Subcutaneous abdominal adipose tissue (tissue), 5 donors: ENCODE data around the gene KCTD18.

Experiments used
- H3K27ac ChIP-seq: one replicate; pipeline ENCODE4 v1.7.0; 2013; ENCODE audit warnings: low read depth, mild to moderate bottlenecking, inconsistent platforms, low read length, moderate library complexity
- H3K27me3 ChIP-seq, 5 donors: one replicate each; pipeline ENCODE4 v1.7.0; 2013; ENCODE audit warnings: low read length in 5 of 5, inconsistent platforms in 1 of 5; ENCODE audit not compliant: control insufficient read depth in 5 of 5, insufficient read depth in 4 of 5
- H3K36me3 ChIP-seq, 5 donors: one replicate each; pipeline ENCODE4 v1.7.0; 2013; ENCODE audit warnings: low read length in 5 of 5; ENCODE audit not compliant: control insufficient read depth in 5 of 5, insufficient read depth in 5 of 5
- H3K4me1 ChIP-seq, 5 donors: one replicate each; pipeline ENCODE4 v1.7.0; 2013; ENCODE audit warnings: low read length in 5 of 5, mild to moderate bottlenecking in 3 of 5, moderate library complexity in 1 of 5; ENCODE audit not compliant: control insufficient read depth in 5 of 5, insufficient read depth in 5 of 5
- H3K4me3 ChIP-seq, 5 donors: one replicate each; pipeline ENCODE4 v1.7.0; 2013; ENCODE audit warnings: low read length in 5 of 5, low read depth in 1 of 5
- H3K9ac ChIP-seq, 5 donors: one replicate each; pipeline ENCODE4 v1.7.0; 2013; ENCODE audit warnings: low read length in 5 of 5, mild to moderate bottlenecking in 4 of 5, moderate library complexity in 3 of 5
- H3K9me3 ChIP-seq, 5 donors: one replicate each; pipeline ENCODE4 v1.7.0; 2013; ENCODE audit warnings: low read length in 5 of 5; ENCODE audit not compliant: control insufficient read depth in 5 of 5
- donor health status: healthy.
- donor health status: healthy.
- donor health status: healthy.
- donor health status: healthy.
- donor health status: healthy.

Gene KCTD18

DNA sequence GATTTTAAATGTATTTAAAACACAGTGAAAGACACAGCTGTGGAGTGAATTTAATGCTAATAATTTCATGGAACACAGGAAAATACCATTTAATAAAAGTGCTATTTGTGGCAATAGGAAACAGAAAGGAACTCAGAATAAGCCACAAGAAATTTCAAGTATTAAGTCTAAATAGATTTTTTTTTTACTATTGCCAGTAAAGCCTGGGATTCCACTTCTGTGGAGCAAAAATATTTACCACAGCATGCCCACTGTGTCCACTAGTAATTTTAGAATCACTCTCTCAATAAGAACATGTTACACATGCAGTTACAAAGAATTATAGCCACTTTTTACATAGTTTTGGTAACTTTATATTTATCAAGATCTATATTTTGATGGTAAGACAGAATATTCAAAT lies 17.2 kb downstream of the KCTD18 start:
- Histone ChIP-seq H3K27me3 (no peaks in the 10 kb centered on the region), H3K4me3 (no peak overlapping the region), H3K9ac (no peak overlapping the region), H3K9me3 (no peaks in the 10 kb centered on the region), H3K4me1 (no peaks in the 10 kb centered on the region), H3K27ac (no peak overlapping the region), H3K36me3 (peaks cover 41 to 63% (median 47%) of the 10 kb centered on the region in 5 donors)

DNA sequence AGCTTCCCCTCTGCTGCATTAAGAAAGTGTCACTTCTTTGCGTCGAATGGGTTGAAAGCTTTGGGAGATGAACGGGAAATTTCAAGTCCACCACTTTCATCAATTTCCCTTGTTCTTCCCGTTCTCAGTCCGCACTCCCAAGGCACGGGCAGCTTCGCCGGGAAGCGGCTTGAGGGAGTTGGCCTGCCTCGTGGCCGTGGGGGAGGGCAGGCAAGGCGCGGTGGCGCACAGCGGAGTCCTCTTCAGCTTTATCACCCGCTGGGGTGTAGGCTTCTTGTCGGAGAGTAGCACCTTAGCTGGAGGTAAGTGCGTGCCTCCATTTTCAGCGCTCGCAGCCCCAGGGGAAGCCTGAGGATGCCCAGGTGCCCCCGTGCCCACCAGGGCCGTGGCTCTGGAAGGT lies 19.9 kb downstream of the KCTD18 start:
- H3K4me3 ChIP-seq, result no peak overlapping the region
- no peaks in the 10 kb centered on the region for H3K9me3 ChIP-seq
- H3K36me3 ChIP-seq, result peaks cover 34 to 46% (median 39%) of the 10 kb centered on the region in 5 donors
- no peaks in the 10 kb centered on the region for H3K4me1 ChIP-seq
- no peak overlapping the region for H3K27ac ChIP-seq
- no peaks in the 10 kb centered on the region for H3K27me3 ChIP-seq
- no peak overlapping the region for H3K9ac ChIP-seq

DNA sequence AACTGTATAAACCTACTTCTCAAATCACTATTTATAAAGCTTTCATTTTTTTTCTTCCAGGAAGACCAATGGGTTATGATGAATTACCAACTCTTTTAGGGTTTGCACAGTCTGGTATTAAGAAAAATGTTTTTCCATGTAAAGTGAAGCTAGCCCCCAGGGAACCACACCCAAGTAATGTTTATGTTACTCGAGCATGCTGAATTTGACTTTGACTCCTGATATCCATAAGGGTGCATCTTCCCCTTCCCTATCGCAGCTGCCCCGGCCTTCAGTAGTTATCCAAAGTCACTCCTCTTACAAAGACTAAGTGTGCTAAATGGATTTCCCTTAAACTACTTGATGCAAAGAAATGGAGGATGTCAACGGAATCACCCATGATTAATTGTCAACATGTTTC lies 21.7 kb downstream of the KCTD18 start:
- Histone ChIP-seq H3K27me3 (no peaks in the 10 kb centered on the region), H3K36me3 (peaks cover 26 to 37% (median 31%) of the 10 kb centered on the region in 5 donors), H3K27ac (no peak overlapping the region), H3K4me1 (peaks cover 0 to 9% (median 6%) of the 10 kb centered on the region in 5 donors), H3K9me3 (no peaks in the 10 kb centered on the region), H3K4me3 (no peak overlapping the region), H3K9ac (no peak overlapping the region)

GRCh38 chr2:200486529-200486928 lies 23.3 kb downstream of the KCTD18 start:
- H3K4me1 ChIP-seq, result peaks cover 0 to 9% (median 6%) of the 10 kb centered on the region in 5 donors
- H3K27me3 ChIP-seq, result no peaks in the 10 kb centered on the region
- no peak overlapping the region for H3K27ac ChIP-seq
- H3K36me3 ChIP-seq, result peaks cover 12 to 21% (median 17%) of the 10 kb centered on the region in 5 donors
- H3K9me3 ChIP-seq, result no peaks in the 10 kb centered on the region
- H3K9ac ChIP-seq, result no peak overlapping the region
- H3K4me3 ChIP-seq, result no peak overlapping the region

GRCh38 chr2:200484934-200485333 lies 24.9 kb downstream of the KCTD18 start:
- H3K36me3 ChIP-seq, result peaks cover 5 to 10% (median 6%) of the 10 kb centered on the region in 5 donors
- peaks cover 0 to 9% (median 7%) of the 10 kb centered on the region in 5 donors for H3K4me1 ChIP-seq
- H3K9me3 ChIP-seq, result no peaks in the 10 kb centered on the region
- H3K9ac ChIP-seq, result no peak overlapping the region
- no peak overlapping the region for H3K27ac ChIP-seq
- H3K27me3 ChIP-seq, result no peaks in the 10 kb centered on the region
- no peak overlapping the region for H3K4me3 ChIP-seq

GRCh38 chr2:200483729-200484198 lies 26.1 kb downstream of the KCTD18 start:
- Histone ChIP-seq H3K27ac (no peak overlapping the region), H3K27me3 (no peaks in the 10 kb centered on the region), H3K36me3 (peaks cover 1 to 12% (median 7%) of the 10 kb centered on the region in 5 donors), H3K9me3 (no peaks in the 10 kb centered on the region), H3K4me1 (peaks cover 0 to 9% (median 7%) of the 10 kb centered on the region in 5 donors), H3K4me3 (no peak overlapping the region), H3K9ac (peak overlapping the region in 1 of 5 donors; percentile 2)

- Histone ChIP-seq H3K9ac (no peak overlapping the region), H3K9me3 (no peaks in the 10 kb centered on the region), H3K4me3 (no peak overlapping the region), H3K27me3 (no peaks in the 10 kb centered on the region), H3K27ac (no peak overlapping the region), H3K36me3 (peaks cover 0 to 21% (median 18%) of the 10 kb centered on the region in 5 donors), H3K4me1 (peaks cover 0 to 16% (median 12%) of the 10 kb centered on the region in 5 donors)
Observed at GRCh38 chr2:200482194-200482593, 27.7 kb downstream of the KCTD18 start.

DNA sequence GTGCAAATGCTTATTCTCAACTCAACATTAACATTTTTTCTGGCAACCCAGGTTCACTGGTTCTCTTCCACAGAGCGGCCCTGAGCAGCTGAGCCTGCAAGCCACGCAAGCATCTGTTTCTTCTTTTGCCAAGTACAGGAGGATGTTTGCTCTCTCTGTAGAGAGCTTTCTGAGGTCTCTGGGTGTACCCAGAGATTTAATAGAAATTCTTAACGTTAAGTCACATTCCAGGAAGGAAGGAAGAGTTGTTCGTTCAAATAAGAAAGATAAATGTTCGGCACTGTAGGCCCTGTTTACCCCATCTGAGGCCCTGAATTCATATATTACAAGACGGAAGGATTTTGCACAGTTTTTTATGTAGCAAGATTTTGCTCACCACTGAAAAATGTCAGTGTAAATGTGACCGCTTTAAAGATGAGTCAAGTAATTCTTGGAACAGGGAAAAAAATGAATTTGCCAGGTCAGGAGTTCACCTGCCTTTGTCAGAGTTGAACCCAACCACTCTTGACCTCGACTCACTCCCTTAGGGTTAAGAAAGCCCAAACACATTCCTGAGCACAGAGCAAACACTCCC lies 30.1 kb downstream of the KCTD18 start:
- Histone ChIP-seq H3K9me3 (no peaks in the 10 kb centered on the region), H3K36me3 (peaks cover 4 to 44% (median 31%) of the 10 kb centered on the region in 5 donors), H3K27me3 (no peaks in the 10 kb centered on the region), H3K27ac (no peak overlapping the region), H3K9ac (no peak overlapping the region), H3K4me1 (peaks cover 0 to 26% (median 20%) of the 10 kb centered on the region in 5 donors), H3K4me3 (no peak overlapping the region)

- Histone ChIP-seq H3K27me3 (no peaks in the 10 kb centered on the region), H3K9ac (peak overlapping the region in 3 of 5 donors; percentile 60 to 78 (median 64)), H3K4me1 (peaks cover 0 to 19% (median 12%) of the 10 kb centered on the region in 5 donors), H3K36me3 (peaks cover 4 to 57% (median 41%) of the 10 kb centered on the region in 5 donors), H3K27ac (peak overlapping the region; percentile 88), H3K9me3 (no peaks in the 10 kb centered on the region), H3K4me3 (peak overlapping the region; percentile 27 to 55 (median 49))
Observed at GRCh38 chr2:200477667-200478131, 32.2 kb downstream of the KCTD18 start.

DNA sequence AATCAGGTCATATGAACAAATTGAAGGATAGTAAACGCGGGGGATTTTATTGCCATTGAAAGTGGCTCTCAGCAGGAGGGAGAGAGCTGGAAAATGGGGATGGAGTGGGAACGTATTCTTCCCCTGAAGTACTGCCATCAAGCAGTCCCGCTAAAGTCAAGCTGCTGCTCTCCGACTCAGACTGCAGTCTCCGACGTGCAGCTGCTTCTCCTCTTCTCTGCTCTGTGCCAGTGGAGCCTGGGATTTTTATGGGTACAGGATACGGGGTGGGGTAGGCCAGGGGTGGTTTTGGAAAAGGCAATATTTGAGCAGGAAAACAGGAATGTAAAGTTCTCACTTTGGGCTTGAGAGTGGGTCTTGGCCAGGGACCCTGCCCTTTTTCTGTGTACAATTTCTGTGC lies 33.0 kb downstream of the KCTD18 start:
- Histone ChIP-seq H3K27ac (peak overlapping the region; percentile 88), H3K9ac (peak overlapping the region in 1 of 5 donors; percentile 78), H3K4me3 (no peak overlapping the region), H3K4me1 (peaks cover 0 to 19% (median 12%) of the 10 kb centered on the region in 5 donors), H3K36me3 (peaks cover 4 to 64% (median 49%) of the 10 kb centered on the region in 5 donors), H3K9me3 (no peaks in the 10 kb centered on the region), H3K27me3 (no peaks in the 10 kb centered on the region)
